CD14-positive monocyte (primary cell): ENCODE data around the gene RSPRY1. TPM values are rescaled to one million over a fixed set of nuclear protein-coding genes. Genes with fewer than 3 reads are reported as not detected.

Experiments
- DNase-seq, 3 donors: peaks; one replicate each; pipeline ENCODE4 v3.0.0-alpha.2; 2011 to 2022
- H2AFZ ChIP-seq: 2 replicates; pipeline ENCODE4 v1.6.0; 2012; ENCODE audit warnings: mild to moderate bottlenecking, low read depth, low read length, inconsistent platforms; ENCODE audit not compliant: insufficient read depth, poor library complexity, severe bottlenecking
- H3K27ac ChIP-seq, 2 donors: 1 replicate in 1 of 2; 2 replicates in 1 of 2; pipeline ENCODE4 v1.5.1; 2012 to 2013; ENCODE audit warnings: low read length in 2 of 2, control low read depth in 1 of 2, inconsistent platforms in 1 of 2, low read depth in 1 of 2, mild to moderate bottlenecking in 1 of 2
- H3K27me3 ChIP-seq, 2 donors: one replicate each; pipeline versions ENCODE4 v1.6.0 to v1.6.1; 2011 to 2013; ENCODE audit warnings: low read length in 2 of 2; ENCODE audit not compliant: control insufficient read depth in 2 of 2, insufficient read depth in 2 of 2
- H3K36me3 ChIP-seq, 2 donors: replicated peaks in 1 of 2; 1 replicate in 1 of 2; 2 replicates in 1 of 2; pipeline versions ENCODE4 v1.5.1 to v1.6.1; 2012 to 2013; ENCODE audit warnings: low read length in 2 of 2, control low read depth in 1 of 2, inconsistent platforms in 1 of 2, mild to moderate bottlenecking in 1 of 2; ENCODE audit not compliant: insufficient read depth in 2 of 2, control insufficient read depth in 1 of 2
- H3K4me1 ChIP-seq, 2 donors: 1 replicate in 1 of 2; 2 replicates in 1 of 2; pipeline versions ENCODE4 v1.5.1 to v1.6.1; 2012 to 2013; ENCODE audit warnings: low read length in 2 of 2, control low read depth in 1 of 2, inconsistent platforms in 1 of 2, mild to moderate bottlenecking in 1 of 2, moderate library complexity in 1 of 2; ENCODE audit not compliant: insufficient read depth in 2 of 2, control insufficient read depth in 1 of 2
- H3K4me2 ChIP-seq: replicated peaks from 2 replicates; pipeline ENCODE3; 2012; ENCODE audit warnings: low read length, moderate library complexity, mild to moderate bottlenecking; ENCODE audit not compliant: poor library complexity, severe bottlenecking; ENCODE audit errors: extremely low read depth
- H3K4me3 ChIP-seq, 3 experiments: fragments of 200-600 bp in 1 of 3; sonication (generic) in 1 of 3; replicated peaks in 1 of 3; 1 replicate in 2 of 3; 2 replicates in 1 of 3; pipeline ENCODE4 v1.5.1; 2011 to 2013; ENCODE audit warnings: low read length in 3 of 3, mild to moderate bottlenecking in 3 of 3, control low read depth in 2 of 3, low read depth in 2 of 3, inconsistent platforms in 1 of 3, moderate library complexity in 1 of 3
- H3K79me2 ChIP-seq: 2 replicates; pipeline ENCODE4 v1.6.0; 2012; ENCODE audit warnings: mild to moderate bottlenecking, control low read depth, inconsistent platforms, low read length, moderate library complexity; ENCODE audit not compliant: insufficient read depth
- H3K9ac ChIP-seq: 2 replicates; pipeline ENCODE4 v1.6.0; 2017; ENCODE audit warnings: low read length, mild to moderate bottlenecking; ENCODE audit not compliant: insufficient read depth, poor library complexity, severe bottlenecking
- H3K9me3 ChIP-seq, 2 donors: replicated peaks in 1 of 2; 1 replicate in 1 of 2; 2 replicates in 1 of 2; pipeline versions ENCODE4 v1.5.1 to v1.6.1; 2012 to 2013; ENCODE audit warnings: low read length in 2 of 2, control low read depth in 1 of 2; ENCODE audit not compliant: control insufficient read depth in 1 of 2, insufficient read depth in 1 of 2
- H4K20me1 ChIP-seq: 2 replicates; pipeline ENCODE4 v1.6.0; 2012; ENCODE audit warnings: mild to moderate bottlenecking, low read length, control low read depth, moderate library complexity; ENCODE audit not compliant: insufficient read depth
- H3K27ac Mint-ChIP-seq, 7 donors: one replicate each; pipeline ENCODE4 v1.8.0; 2020; ENCODE audit warnings: mild to moderate bottlenecking in 7 of 7, mixed read lengths in 7 of 7, moderate library complexity in 6 of 7, inconsistent platforms in 2 of 7
- H3K27me3 Mint-ChIP-seq, 3 donors: one replicate each; pipeline ENCODE4 v1.8.0; 2021 to 2022; ENCODE audit warnings: low read depth in 3 of 3, mild to moderate bottlenecking in 3 of 3, mixed read lengths in 3 of 3, moderate library complexity in 3 of 3, inconsistent platforms in 1 of 3
- H3K36me3 Mint-ChIP-seq, 2 donors: one replicate each; pipeline ENCODE4 v1.8.0; 2020; ENCODE audit warnings: mixed read lengths in 2 of 2, inconsistent platforms in 1 of 2, mild to moderate bottlenecking in 1 of 2
- H3K4me1 Mint-ChIP-seq: one replicate; pipeline ENCODE4 v1.8.0; 2020; ENCODE audit warnings: mild to moderate bottlenecking, mixed read lengths
- H3K4me3 Mint-ChIP-seq, 2 donors: one replicate each; pipeline ENCODE4 v1.8.0; 2020; ENCODE audit warnings: mild to moderate bottlenecking in 2 of 2, mixed read lengths in 2 of 2, moderate library complexity in 1 of 2
- H3K9me3 Mint-ChIP-seq, 7 donors: one replicate each; pipeline ENCODE4 v1.8.0; 2020 to 2022; ENCODE audit warnings: mixed read lengths in 7 of 7, mild to moderate bottlenecking in 6 of 7, moderate library complexity in 6 of 7, inconsistent platforms in 2 of 7
- CTCF ChIP-seq: fragments of 200-600 bp; IDR thresholded peaks from one replicate; pipeline ENCODE4 v1.8.0; 2022; ENCODE audit warnings: antibody characterized with exemption, mild to moderate bottlenecking
- WGBS: methylation state at CpG from one replicate; pipeline ENCODE4 v1.1.5; 2013; ENCODE audit warnings: missing lambda C conversion rate; ENCODE audit not compliant: insufficient coverage; 5-methylcytosine and 5-hydroxymethylcytosine counted together
- intact Hi-C, 2 donors: fragments of 100-400 bp; cut with micrococcal nuclease; formaldehyde crosslinking; loops; one replicate each; pipeline versions ENCODE4 v1.15.0 to v1.15.1; 2023
- polyA plus RNA-seq, 3 donors: library from polyadenylated mRNA; depleted of rRNA in 1 of 3; unstranded in 2 of 3; stranded (reverse) in 1 of 3; fragments of 300-500 nt in 2 of 3; fragments of >200 nt in 1 of 3; fragmentation: Illumina TruSeq in 2 of 3; gene quantifications; 1 replicate in 2 of 3; 2 replicates in 1 of 3; pipeline ENCODE4 v1.2.3, GENCODE V29; 2012 to 2021

The RSPRY1 gene
- polyA plus RNA-seq, 3 donors, result 15.7 to 28.3 (median 21.3) TPM

- no peak for DNase-seq
- Histone ChIP-seq H3K4me1 (no peaks in the 10 kb centered on the region), H3K9me3 (no peaks in the 10 kb centered on the region), H3K27ac (no peak overlapping the region), H3K4me2 (no peak overlapping the region), H3K4me3 (no peak overlapping the region), H3K79me2 (peaks cover 22% of the 10 kb centered on the region), H3K27me3 (no peaks in the 10 kb centered on the region), H3K9ac (no peak overlapping the region), H3K36me3 (peaks cover 32 to 46% of the 10 kb centered on the region in 2 donors), H2AFZ (no peak overlapping the region), H4K20me1 (peaks cover 38% of the 10 kb centered on the region)
- Mint-ChIP-seq H3K4me1 (no peaks in the 10 kb centered on the region), H3K9me3 (no peaks in the 10 kb centered on the region), H3K36me3 (peaks cover 26 to 44% of the 10 kb centered on the region in 2 donors), H3K4me3 (no peak overlapping the region), H3K27me3 (peaks cover 0 to 1% (median 0%) of the 10 kb centered on the region in 3 donors), H3K27ac (peak overlapping the region in 1 of 7 donors; percentile 54)
- no peak for TF ChIP-seq CTCF
- WGBS, result 88% methylated on average over 2 of the region's 7 CpGs
- intact Hi-C loops, result no loop called here
Measured at GRCh38 chr16:57202095-57202886, 16.2 kb downstream of the RSPRY1 start.

GRCh38 chr16:57203451-57203850, 17.3 kb downstream of the RSPRY1 start:
- H3K4me2 ChIP-seq, result no peak overlapping the region
- Mint-ChIP-seq H3K36me3 (peaks cover 34 to 55% of the 10 kb centered on the region in 2 donors), H3K9me3 (no peaks in the 10 kb centered on the region), H3K4me1 (no peaks in the 10 kb centered on the region), H3K4me3 (no peak overlapping the region), H3K27me3 (no peaks in the 10 kb centered on the region), H3K27ac (peak overlapping the region in 1 of 7 donors; percentile 10)
- H3K27ac ChIP-seq, result peak overlapping the region in 1 of 2 donors; percentile 26
- intact Hi-C loops, result no loop called here
- H3K9me3 ChIP-seq, result no peaks in the 10 kb centered on the region
- peaks cover 41 to 54% of the 10 kb centered on the region in 2 donors for H3K36me3 ChIP-seq
- no peak for TF ChIP-seq CTCF
- WGBS, result no CpG with 5 or more reads among the region's 1 CpG
- no peak overlapping the region for H2AFZ ChIP-seq
- no peak overlapping the region for H3K4me3 ChIP-seq
- H3K79me2 ChIP-seq, result peaks cover 12% of the 10 kb centered on the region
- no peak for DNase-seq
- H3K9ac ChIP-seq, result no peak overlapping the region
- no peaks in the 10 kb centered on the region for H3K27me3 ChIP-seq
- peaks cover 30% of the 10 kb centered on the region for H4K20me1 ChIP-seq
- no peaks in the 10 kb centered on the region for H3K4me1 ChIP-seq
